Coronary artery (tissue), 2 donors: ENCODE data around the gene GAPDH.
A peak's percentile ranks its signal among the peaks of the same experiment; 100 is the strongest.
"Not testable (repeated sequence)": the region's sequence is repeated elsewhere in the genome, so short reads cannot be mapped to it uniquely, and the experiment has no call there.

Source experiments
- DNase-seq: peaks from one replicate; pipeline ENCODE4 v3.0.0-alpha.2; 2017; ENCODE audit warnings: low spot score
- H3K27ac ChIP-seq, 2 donors: fragments of 200-600 bp; sonication (generic); one replicate each; pipeline ENCODE4 v1.5.1; 2016 to 2019
- H3K4me3 ChIP-seq: fragments of 200-600 bp; sonication (generic); 2 replicates; pipeline ENCODE4 v1.5.1; 2016; ENCODE audit warnings: mild to moderate bottlenecking, moderate library complexity
- TF ChIP-seq, protein P1 (sequence below): fragments of 200-600 bp; sonication (generic); IDR thresholded peaks from one replicate; pipeline ENCODE4 v1.5.1; 2019; ENCODE audit warnings: antibody characterized with exemption

Gene GAPDH

DNA sequence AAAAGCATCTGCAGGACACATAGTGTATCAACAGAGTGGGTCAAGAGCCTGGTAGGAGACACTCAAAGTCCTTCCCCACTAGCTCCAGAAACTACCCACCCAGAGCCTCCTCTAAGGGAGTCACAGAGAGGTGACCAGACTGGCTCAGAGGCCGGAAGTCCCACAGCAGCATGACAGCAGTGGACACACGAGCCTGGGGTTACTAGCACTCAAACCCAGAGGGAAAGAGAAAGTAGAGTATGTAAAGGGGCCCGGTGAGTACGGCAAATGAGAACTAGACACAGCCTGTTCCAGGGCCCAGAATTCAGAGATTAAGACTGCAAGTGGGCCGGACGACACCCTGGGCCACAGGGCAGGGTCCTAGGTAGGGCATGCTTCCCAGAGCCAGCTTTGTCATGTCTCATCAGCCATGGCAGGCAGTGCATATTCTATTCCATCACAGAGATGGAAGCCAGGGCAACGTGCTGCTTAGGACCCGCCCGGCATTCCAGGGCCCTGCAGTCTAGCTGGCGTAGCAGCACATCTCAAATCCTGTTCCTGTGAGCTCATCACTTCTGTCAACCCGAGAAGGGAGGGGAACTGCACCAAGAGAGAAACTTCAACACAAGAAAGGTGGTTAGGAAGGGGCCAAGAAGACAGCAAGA lies 17.3 kb downstream of the GAPDH start:
- peak overlapping the region; percentile 96 for H3K4me3 ChIP-seq

DNA sequence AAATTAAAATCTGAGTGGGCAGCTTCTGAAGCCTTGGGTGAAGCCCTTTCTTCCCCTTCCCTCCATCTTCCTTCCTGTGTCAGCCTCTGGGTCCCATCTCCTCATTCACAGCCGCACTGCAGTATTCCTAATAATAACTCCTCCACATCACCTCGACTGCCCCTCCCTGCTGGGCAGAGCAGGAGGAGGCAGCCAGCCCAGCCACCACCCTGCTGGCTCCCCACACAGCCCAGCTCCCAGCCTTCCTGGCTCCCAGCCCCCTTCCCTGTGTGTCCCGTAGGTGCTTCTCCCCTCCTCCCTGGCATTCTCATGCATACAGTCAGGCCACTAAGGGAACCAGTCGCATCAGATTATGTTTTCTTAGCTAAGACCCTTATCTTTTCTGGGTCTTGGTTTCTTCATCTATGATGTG lies 17.8 kb downstream of the GAPDH start:
- DNase-seq, result peak; percentile 87
- peak overlapping the region; percentile 91 to 97 for H3K27ac ChIP-seq
- TF ChIP-seq, protein P1, sequence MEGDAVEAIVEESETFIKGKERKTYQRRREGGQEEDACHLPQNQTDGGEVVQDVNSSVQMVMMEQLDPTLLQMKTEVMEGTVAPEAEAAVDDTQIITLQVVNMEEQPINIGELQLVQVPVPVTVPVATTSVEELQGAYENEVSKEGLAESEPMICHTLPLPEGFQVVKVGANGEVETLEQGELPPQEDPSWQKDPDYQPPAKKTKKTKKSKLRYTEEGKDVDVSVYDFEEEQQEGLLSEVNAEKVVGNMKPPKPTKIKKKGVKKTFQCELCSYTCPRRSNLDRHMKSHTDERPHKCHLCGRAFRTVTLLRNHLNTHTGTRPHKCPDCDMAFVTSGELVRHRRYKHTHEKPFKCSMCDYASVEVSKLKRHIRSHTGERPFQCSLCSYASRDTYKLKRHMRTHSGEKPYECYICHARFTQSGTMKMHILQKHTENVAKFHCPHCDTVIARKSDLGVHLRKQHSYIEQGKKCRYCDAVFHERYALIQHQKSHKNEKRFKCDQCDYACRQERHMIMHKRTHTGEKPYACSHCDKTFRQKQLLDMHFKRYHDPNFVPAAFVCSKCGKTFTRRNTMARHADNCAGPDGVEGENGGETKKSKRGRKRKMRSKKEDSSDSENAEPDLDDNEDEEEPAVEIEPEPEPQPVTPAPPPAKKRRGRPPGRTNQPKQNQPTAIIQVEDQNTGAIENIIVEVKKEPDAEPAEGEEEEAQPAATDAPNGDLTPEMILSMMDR, result no peak
- H3K4me3 ChIP-seq, result peak overlapping the region; percentile 96

More for the DNA sequence above, 17.3 kb downstream of the GAPDH start:
- peak overlapping the region; percentile 91 to 97 for H3K27ac ChIP-seq
- peak; percentile 79 for DNase-seq
- TF ChIP-seq, protein P1, result no peak

DNA sequence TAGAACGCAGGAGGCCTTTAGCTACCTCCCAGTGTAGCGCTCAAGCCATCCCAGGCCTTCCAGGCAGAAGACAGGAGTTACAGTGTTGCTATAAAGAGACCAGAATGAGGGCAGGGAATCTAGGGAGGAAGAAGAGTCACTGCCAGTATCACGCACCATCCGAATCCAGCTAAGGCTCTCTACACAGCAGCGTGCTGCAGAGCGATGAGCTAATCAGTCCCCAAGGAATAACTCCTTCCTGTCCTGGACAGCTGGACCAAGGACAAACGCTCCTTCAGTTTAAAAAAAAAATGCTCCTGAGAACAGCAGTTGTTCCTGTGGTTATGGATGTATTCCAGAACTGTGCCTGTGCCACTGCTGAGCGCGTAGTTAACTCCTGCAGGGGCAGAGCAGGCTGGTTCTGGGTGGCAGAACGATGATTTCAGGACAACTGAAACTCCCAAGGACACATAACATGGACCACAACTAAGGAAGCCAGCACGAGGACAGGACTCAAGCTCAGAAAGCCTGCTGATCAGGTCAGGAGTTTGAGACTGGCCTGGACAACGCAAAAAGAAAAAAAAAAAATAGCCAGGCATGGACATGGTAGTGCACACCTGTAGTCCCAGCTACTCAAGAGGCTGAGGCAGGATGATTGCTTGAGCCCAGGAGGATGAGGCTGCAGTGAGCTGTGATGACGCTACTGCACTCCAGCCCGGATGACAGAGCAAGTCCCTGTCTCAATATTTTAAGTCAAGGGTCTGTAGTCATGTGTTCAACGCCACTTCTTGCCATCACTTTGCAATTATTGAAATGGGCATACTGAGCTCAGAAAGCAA lies 18.9 kb downstream of the GAPDH start:
- Histone ChIP-seq H3K27ac (peak overlapping the region; percentile 91 to 97), H3K4me3 (peak overlapping the region; percentile 96)
- DNase-seq, result peak; percentile 79
- TF ChIP-seq, protein P1, result no peak

DNA sequence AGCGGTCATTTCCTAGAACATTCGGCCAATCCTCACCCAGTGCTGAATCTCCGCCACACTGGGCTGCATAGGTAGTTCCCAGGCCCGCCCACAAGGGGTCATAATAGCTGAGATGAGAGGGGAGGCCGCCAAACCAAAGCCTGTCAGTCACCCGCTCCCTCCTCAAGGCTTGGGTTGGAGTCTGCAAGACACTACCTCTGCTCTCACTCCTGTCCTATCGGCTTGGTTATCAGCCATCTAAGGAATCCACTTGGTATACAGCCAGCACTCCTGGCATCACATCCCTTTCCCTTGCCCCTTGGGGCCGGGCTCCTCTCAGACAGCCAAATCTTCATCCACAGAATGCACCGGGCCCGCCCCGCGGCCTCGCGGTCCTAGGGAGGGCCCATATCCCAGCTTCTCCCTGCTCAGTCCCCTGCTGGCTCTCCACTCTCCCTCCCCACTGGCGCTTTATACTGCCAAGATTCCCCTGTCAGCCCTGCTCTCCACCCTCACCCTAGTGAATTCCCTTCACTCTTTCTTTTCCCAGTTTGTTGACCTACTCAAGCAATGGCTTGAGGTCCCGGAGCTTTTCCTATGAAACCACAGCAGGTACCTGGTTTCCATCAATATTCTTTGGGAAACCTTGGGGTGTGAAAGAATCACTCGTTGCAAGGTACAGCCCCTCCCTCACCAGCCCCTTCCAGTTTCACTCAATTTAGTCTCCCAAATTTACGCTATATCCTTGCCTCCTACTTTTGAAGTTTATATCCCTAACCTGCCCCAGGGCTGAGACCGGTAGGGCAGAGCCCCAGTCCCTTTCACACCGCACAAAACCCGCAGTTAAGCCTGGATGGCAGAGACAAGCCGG lies 20.1 kb downstream of the GAPDH start:
- Histone ChIP-seq H3K4me3 (peak overlapping the region; percentile 96), H3K27ac (peak overlapping the region; percentile 83 to 91)
- DNase-seq, result no peak
- TF ChIP-seq, protein P1, result peak; percentile 24

DNA sequence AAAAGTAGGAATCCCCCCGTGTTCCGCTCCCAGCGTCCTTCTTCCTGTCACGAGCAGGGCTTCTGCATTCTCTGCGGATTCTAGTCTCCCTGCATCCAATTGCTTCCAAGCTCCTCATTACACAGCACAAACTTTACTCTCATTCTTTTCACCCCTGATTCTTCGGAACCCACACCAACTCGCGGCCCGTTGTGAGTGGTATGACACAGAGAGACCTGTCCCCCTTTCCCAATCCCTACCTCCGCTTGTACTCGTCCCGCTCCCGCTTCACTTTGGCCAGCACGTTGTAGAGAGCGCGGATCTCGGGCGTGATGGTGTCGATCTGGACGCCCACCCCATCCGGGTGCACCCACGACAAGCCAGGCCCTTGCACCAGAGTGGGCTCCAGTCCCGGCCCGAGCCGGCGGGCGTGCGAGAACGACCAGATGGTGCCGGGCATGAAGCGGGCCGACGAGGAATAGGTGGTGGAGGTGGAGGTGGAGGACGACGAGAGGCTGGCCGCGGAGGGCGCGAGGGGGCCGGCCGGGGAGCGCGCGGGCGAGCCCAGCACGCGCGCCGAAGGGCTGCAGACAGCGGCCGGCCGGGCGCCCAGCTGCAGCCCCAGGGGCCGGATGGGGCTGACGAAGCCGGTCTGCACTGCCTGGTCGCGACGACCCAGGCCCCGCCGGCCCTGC lies 20.8 kb downstream of the GAPDH start:
- DNase-seq, result no peak
- peak overlapping the region; percentile 83 to 91 for H3K27ac ChIP-seq

DNA sequence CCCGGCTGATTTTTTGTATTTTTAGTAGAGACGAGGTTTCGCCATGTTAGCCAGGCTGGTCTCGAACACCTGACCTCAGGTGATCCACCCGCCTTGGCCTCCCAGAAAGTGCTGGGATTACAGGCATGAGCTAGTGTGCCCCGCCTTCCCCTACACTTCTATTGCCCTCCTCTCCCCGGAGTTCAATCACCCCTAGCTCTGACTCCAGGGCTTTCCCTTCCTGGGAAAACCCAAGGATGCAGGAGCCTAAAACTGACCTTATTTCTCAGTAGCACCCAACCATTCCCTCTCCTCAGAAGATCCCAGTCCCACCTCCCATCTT lies 22.1 kb downstream of the GAPDH start:
- peak overlapping the region; percentile 83 to 91 for H3K27ac ChIP-seq

More for the DNA sequence above, 20.8 kb downstream of the GAPDH start:
- TF ChIP-seq, protein P1, result no peak
- H3K4me3 ChIP-seq, result peak overlapping the region; percentile 96

DNA sequence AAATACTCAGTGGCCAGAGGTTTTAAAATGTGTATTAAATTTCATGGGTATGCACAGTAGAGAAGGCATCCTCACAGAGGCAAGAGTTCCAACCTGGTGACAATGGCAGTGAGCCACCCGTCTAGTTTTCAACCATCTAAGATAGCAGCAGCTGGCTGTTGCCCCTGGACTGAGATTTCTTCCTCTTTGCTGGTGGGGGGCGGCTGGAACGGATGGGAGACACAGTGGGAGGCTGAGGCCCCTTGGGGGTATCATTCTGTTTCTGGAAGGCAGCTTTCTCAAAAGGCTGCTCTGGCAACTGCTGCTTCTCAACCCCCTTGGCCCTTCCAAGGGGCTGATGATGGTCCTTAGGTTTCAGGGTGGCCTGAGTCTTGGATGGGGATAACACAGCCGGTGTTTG lies 22.5 kb downstream of the GAPDH start:
- TF ChIP-seq, protein P1, result no peak
- Histone ChIP-seq H3K4me3 (no peak overlapping the region), H3K27ac (peak overlapping the region; percentile 83 to 91)
- no peak for DNase-seq

More for the DNA sequence above, 22.1 kb downstream of the GAPDH start:
- H3K4me3 ChIP-seq, result peak overlapping the region; percentile 96
- DNase-seq, result not testable (repeated sequence)

DNA sequence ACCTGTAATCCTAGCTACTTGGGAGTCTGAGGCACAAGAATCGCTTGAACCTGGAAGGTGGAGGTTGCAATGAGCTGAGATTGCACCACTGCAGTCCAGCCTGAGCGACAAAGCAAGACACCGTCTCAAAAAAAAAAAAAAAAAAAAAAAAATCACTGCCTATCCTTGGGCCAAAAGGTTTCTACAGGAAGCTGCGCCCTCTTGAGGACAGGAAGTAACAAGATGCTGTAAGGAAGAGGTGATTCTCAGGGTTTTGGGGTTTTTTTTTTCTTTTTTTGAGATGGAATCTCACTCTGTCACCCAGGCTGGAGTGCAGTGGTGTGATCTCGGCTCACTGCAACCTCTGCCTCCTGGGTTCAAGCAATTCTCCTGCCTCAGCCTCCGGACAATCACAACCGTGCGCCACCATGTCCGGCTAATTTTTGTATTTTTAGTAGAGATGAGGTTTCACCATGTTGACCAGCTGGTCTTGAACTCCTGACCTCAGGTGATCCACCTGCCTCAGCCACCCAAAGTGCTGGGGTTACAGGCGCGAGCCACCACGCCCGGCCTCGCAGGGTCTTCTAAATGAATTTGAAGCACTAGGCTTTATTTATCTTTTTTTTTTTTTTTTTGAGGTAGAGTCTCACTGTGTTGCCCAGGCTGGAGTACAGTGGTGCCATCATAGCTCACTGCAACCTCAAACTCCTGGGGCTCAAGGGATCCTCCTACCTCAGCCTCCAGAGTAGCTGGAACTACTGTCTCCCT lies 23.9 kb downstream of the GAPDH start:
- peak overlapping the region in 1 of 2 donors; percentile 30 for H3K27ac ChIP-seq
- not testable (repeated sequence) for DNase-seq, H3K4me3 ChIP-seq
